Measurements from ENCODE around the gene PPT2.

PPT2 gene

DNA sequence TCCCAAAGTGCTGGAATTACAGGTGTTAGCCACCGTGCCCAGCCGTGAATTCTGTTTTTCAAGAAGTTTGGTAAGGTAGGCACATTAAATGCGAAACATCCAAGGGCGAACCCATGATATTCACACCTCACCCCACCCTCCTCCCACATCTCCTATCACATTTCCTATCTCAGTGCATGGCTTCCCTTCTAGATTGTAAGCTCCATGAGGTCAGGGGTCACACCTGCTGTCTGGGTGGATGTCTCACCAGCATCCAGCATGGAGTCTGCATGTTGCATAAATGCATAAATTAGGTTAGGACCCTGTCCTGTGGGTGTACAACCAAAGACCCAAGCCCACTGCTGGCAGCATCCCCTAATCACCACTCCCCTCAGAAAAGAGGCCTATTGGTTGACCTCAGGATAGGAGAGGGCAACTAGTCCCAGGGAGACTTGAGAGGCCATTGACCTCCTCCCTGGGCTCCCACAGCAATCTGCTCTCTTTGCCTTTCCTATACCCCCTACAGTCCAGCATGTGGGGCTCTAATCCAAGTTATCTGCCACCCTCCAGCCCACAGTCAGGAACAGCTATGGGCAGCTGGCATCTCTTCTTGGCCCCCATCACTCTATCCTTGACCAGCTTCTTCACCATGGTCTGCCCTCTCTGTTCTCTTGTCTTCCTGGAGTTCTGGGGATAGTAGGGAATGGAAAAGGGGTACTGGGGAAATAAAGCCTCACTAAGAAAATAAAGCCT, 6.4 kb upstream of the PPT2 start:
- Histone ChIP-seq H3K4me1 (ENCODE audit: low read length) (no peaks in the 10 kb centered on the region), H3K9me3 (replicated peaks; ENCODE audit: insufficient read depth, low read length) (no peaks in the 10 kb centered on the region), H3K4me3 (ENCODE audit: low read length) (no peak overlapping the region), H3K9me2 (replicated peaks; ENCODE audit: insufficient read depth, low read length) (no peaks in the 10 kb centered on the region), H2AFZ (ENCODE audit: low read length) (no peak overlapping the region), H3K79me2 (ENCODE audit: low read length) (no peaks in the 10 kb centered on the region), H3K36me3 (replicated peaks; ENCODE audit: insufficient read depth, low read length) (no peaks in the 10 kb centered on the region), H3K4me2 (ENCODE audit: low read depth, low read length) (no peak overlapping the region), H4K20me1 (ENCODE audit: insufficient read depth, low read length) (no peaks in the 10 kb centered on the region), H3K27ac (ENCODE audit: low read length) (no peak overlapping the region), H3F3A (ENCODE audit: insufficient read depth, low read length) (no peaks in the 10 kb centered on the region), H3K27me3 (replicated peaks; ENCODE audit: insufficient read depth, low read length) (peaks cover 83% of the 10 kb centered on the region), H3K9ac (ENCODE audit: low read length) (no peak overlapping the region)
- DNase-seq = no peak
- TF ChIP-seq EZH2 (optimal IDR thresholded peaks at IDR 0.05; ENCODE audit: low read depth, low read length) = no peak

DNA sequence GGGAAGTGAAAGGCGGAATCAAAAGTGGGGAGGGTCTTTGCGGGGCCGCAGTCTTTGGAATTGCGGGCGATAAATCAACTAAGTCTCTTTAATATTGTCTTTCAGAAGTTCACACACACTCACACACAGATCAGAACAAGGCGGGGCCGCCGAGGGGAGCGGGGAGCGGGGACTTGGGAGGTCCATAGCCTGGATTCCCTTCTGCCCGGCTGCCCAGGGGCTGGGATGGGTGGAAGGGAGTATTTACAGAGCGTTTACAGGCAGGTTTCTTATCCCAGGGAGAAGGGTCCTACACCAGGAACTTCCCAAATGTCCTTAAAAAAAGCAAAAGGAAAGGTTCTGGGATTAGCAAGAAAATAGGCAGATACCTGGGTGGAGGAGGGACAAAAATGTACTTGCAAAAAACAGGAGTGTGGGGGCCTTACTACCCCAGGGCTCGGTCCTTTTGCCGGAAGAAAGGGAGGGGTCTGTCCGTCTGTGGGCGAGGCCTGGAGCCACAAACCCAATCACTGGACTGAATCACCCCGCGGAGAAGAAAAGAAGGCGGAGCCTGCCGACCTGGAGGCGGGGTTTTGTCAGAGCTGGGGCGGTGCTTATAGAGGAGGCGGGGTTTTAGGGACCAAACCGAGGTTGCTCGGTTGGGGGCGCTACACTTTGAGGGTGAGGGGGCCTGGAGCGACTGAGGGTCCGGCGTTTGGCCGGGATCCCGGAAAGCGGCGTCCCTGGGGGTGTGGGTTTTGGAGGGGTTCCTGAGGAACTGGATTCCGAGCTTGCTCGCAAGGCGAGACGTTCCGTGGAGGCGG, 5.5 kb upstream of the PPT2 start:
- H3K79me2 ChIP-seq (ENCODE audit: low read length) = no peaks in the 10 kb centered on the region
- DNase-seq = no peak
- H4K20me1 ChIP-seq (ENCODE audit: insufficient read depth, low read length) = no peaks in the 10 kb centered on the region
- no peaks in the 10 kb centered on the region for H3K4me1 ChIP-seq (ENCODE audit: low read length)
- no peaks in the 10 kb centered on the region for H3K9me2 ChIP-seq (replicated peaks; ENCODE audit: insufficient read depth, low read length)
- no peak overlapping the region for H3K4me3 ChIP-seq (ENCODE audit: low read length)
- no peak overlapping the region for H2AFZ ChIP-seq (ENCODE audit: low read length)
- H3K27me3 ChIP-seq (replicated peaks; ENCODE audit: insufficient read depth, low read length) = peaks cover 91% of the 10 kb centered on the region
- no peak for TF ChIP-seq EZH2phosphoT487 (IDR thresholded peaks at IDR 0.05; ENCODE audit: low read length)
- peak; percentile 24 for TF ChIP-seq EZH2 (optimal IDR thresholded peaks at IDR 0.05; ENCODE audit: low read depth, low read length)
- no peak overlapping the region for H3K27ac ChIP-seq (ENCODE audit: low read length)
- no peaks in the 10 kb centered on the region for H3K9me3 ChIP-seq (replicated peaks; ENCODE audit: insufficient read depth, low read length)
- H3F3A ChIP-seq (ENCODE audit: insufficient read depth, low read length) = no peaks in the 10 kb centered on the region
- no peaks in the 10 kb centered on the region for H3K36me3 ChIP-seq (replicated peaks; ENCODE audit: insufficient read depth, low read length)
- H3K9ac ChIP-seq (ENCODE audit: low read length) = no peak overlapping the region
- no peak overlapping the region for H3K4me2 ChIP-seq (ENCODE audit: low read depth, low read length)

- H3K27ac ChIP-seq (ENCODE audit: low read length) = no peak overlapping the region
- H3K9me3 ChIP-seq (replicated peaks; ENCODE audit: insufficient read depth, low read length) = no peaks in the 10 kb centered on the region
- TF ChIP-seq, protein P1, sequence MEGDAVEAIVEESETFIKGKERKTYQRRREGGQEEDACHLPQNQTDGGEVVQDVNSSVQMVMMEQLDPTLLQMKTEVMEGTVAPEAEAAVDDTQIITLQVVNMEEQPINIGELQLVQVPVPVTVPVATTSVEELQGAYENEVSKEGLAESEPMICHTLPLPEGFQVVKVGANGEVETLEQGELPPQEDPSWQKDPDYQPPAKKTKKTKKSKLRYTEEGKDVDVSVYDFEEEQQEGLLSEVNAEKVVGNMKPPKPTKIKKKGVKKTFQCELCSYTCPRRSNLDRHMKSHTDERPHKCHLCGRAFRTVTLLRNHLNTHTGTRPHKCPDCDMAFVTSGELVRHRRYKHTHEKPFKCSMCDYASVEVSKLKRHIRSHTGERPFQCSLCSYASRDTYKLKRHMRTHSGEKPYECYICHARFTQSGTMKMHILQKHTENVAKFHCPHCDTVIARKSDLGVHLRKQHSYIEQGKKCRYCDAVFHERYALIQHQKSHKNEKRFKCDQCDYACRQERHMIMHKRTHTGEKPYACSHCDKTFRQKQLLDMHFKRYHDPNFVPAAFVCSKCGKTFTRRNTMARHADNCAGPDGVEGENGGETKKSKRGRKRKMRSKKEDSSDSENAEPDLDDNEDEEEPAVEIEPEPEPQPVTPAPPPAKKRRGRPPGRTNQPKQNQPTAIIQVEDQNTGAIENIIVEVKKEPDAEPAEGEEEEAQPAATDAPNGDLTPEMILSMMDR (IDR thresholded peaks at IDR 0.05; ENCODE audit: low read length) = no peak
- TF ChIP-seq EZH2 (optimal IDR thresholded peaks at IDR 0.05; ENCODE audit: low read depth, low read length) (no peak), EZH2phosphoT487 (IDR thresholded peaks at IDR 0.05; ENCODE audit: low read length) (no peak)
- no peaks in the 10 kb centered on the region for H3K36me3 ChIP-seq (replicated peaks; ENCODE audit: insufficient read depth, low read length)
- peaks cover 92% of the 10 kb centered on the region for H3K27me3 ChIP-seq (replicated peaks; ENCODE audit: insufficient read depth, low read length)
- H4K20me1 ChIP-seq (ENCODE audit: insufficient read depth, low read length) = no peaks in the 10 kb centered on the region
- H3F3A ChIP-seq (ENCODE audit: insufficient read depth, low read length) = no peaks in the 10 kb centered on the region
- no peak overlapping the region for H2AFZ ChIP-seq (ENCODE audit: low read length)
- H3K4me1 ChIP-seq (ENCODE audit: low read length) = no peaks in the 10 kb centered on the region
- no peaks in the 10 kb centered on the region for H3K79me2 ChIP-seq (ENCODE audit: low read length)
- no peak overlapping the region for H3K4me2 ChIP-seq (ENCODE audit: low read depth, low read length)
- no peak for DNase-seq
- no peaks in the 10 kb centered on the region for H3K9me2 ChIP-seq (replicated peaks; ENCODE audit: insufficient read depth, low read length)
- H3K9ac ChIP-seq (ENCODE audit: low read length) = no peak overlapping the region
- no peak overlapping the region for H3K4me3 ChIP-seq (ENCODE audit: low read length)
Observed at GRCh38 chr6:32149092-32149755, 4.7 kb upstream of the PPT2 start.
